ENCODE results near the gene PGR.

PGR gene

DNA sequence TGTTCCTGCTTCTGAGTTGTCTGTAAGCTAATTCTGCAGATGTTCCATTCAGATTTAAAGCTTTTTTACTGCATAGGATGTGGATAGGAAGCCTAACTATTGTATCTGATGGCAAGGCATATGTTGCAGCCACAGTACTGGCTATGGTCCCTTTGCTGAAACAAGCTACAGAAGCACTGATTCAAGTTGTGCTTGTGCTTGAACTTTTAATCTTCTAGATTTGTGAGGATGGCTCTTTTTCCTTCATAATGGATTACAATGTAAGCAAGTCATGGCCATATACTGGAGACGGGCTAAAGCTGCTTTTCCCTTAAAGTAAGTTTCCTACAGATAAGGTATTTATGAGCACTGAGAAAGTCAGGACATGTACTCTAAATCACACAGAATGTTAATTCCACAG, 138.7 kb downstream of the PGR start:
- no peak overlapping the region for H2AK5ac ChIP-seq (ENCODE audit: low read depth, low read length)
- no peaks in the 10 kb centered on the region for H3K9me3 ChIP-seq (replicated peaks in 1 of 2; ENCODE audit: control insufficient read depth in 2 of 2, insufficient read depth in 1 of 2, low read depth in 1 of 2, low read length in 2 of 2)
- WGBS, 2 donors (ENCODE audit: extremely low coverage in 2 of 2, insufficient read length in 2 of 2, insufficient replicate concordance in 1 of 2), result no CpG with 5 or more reads among the region's 1 CpG
- no peak overlapping the region for H4K8ac ChIP-seq (ENCODE audit: low read depth, low read length)
- no peak overlapping the region for H2BK5ac ChIP-seq (ENCODE audit: low read length)
- H2BK15ac ChIP-seq (ENCODE audit: low read length), result no peak overlapping the region
- no peak overlapping the region for H3K4me3 ChIP-seq (ENCODE audit: low read length in 2 of 2)
- H3K18ac ChIP-seq (ENCODE audit: low read length), result no peak overlapping the region
- H2BK120ac ChIP-seq (ENCODE audit: low read depth, low read length), result no peak overlapping the region
- H3K4me1 ChIP-seq (ENCODE audit: control insufficient read depth in 2 of 2, insufficient read depth in 1 of 2, low read depth in 1 of 2, low read length in 2 of 2), result no peaks in the 10 kb centered on the region
- H3K36me3 ChIP-seq (replicated peaks in 1 of 2; ENCODE audit: control insufficient read depth in 2 of 2, insufficient read depth in 2 of 2, low read length in 2 of 2), result no peaks in the 10 kb centered on the region
- no peaks in the 10 kb centered on the region for H3K79me1 ChIP-seq (ENCODE audit: low read depth, low read length)
- no peak overlapping the region for H2BK12ac ChIP-seq (ENCODE audit: low read length)
- no peak overlapping the region for H3K23ac ChIP-seq (ENCODE audit: low read depth, low read length, poor library complexity)
- H3K9ac ChIP-seq (ENCODE audit: low read depth, low read length, poor library complexity), result no peak overlapping the region
- H3K27ac ChIP-seq (replicated peaks; ENCODE audit: low read length), result no peak overlapping the region
- DNase-seq (ENCODE audit: low spot score), result no peak
- H3K4me2 ChIP-seq (ENCODE audit: insufficient read depth, low read length, poor library complexity, severe bottlenecking), result no peak overlapping the region
- H3K4ac ChIP-seq (ENCODE audit: low read length), result no peak overlapping the region
- H3K27me3 ChIP-seq (ENCODE audit: control insufficient read depth in 3 of 3, insufficient read depth in 3 of 3, low read depth in 1 of 3, low read length in 3 of 3), result no peaks in the 10 kb centered on the region
- H3K14ac ChIP-seq (ENCODE audit: low read length), result no peak overlapping the region
- no peak overlapping the region for H2AFZ ChIP-seq (ENCODE audit: low read length)
- no peak overlapping the region for H4K91ac ChIP-seq (ENCODE audit: low read depth, low read length, poor library complexity)

DNA sequence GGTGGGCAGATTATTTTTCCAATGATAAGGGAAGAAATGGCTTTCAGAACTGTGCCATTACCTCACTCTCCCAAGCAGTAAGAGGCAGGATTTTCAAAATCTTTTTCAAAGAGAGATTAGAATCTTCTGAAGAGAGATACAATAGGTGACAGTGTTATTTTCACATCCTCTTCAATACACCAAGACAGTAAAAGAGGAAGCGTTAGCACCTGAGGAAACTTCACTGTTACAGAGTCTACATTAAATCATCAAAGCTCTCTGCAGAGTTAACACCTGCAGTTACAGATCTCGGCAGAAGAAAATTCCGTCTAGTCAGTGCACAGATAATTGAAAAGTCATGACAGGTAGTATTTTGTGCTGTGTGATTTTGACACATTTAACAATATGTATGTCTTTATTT, 144.9 kb downstream of the PGR start:
- Histone ChIP-seq H2BK15ac (ENCODE audit: low read length) (no peak overlapping the region), H3K23ac (ENCODE audit: low read depth, low read length, poor library complexity) (no peak overlapping the region), H4K8ac (ENCODE audit: low read depth, low read length) (no peak overlapping the region), H3K4ac (ENCODE audit: low read length) (no peak overlapping the region), H3K14ac (ENCODE audit: low read length) (no peak overlapping the region), H3K79me1 (ENCODE audit: low read depth, low read length) (no peaks in the 10 kb centered on the region), H3K9me3 (replicated peaks in 1 of 2; ENCODE audit: control insufficient read depth in 2 of 2, insufficient read depth in 1 of 2, low read depth in 1 of 2, low read length in 2 of 2) (no peaks in the 10 kb centered on the region), H2AK5ac (ENCODE audit: low read depth, low read length) (no peak overlapping the region), H2AFZ (ENCODE audit: low read length) (no peak overlapping the region), H3K18ac (ENCODE audit: low read length) (no peak overlapping the region), H3K4me1 (ENCODE audit: control insufficient read depth in 2 of 2, insufficient read depth in 1 of 2, low read depth in 1 of 2, low read length in 2 of 2) (no peaks in the 10 kb centered on the region), H3K27me3 (ENCODE audit: control insufficient read depth in 3 of 3, insufficient read depth in 3 of 3, low read depth in 1 of 3, low read length in 3 of 3) (no peaks in the 10 kb centered on the region), H3K27ac (replicated peaks; ENCODE audit: low read length) (no peak overlapping the region), H3K4me3 (ENCODE audit: low read length in 2 of 2) (no peak overlapping the region), H3K9ac (ENCODE audit: low read depth, low read length, poor library complexity) (no peak overlapping the region), H3K4me2 (ENCODE audit: insufficient read depth, low read length, poor library complexity, severe bottlenecking) (no peak overlapping the region), H2BK120ac (ENCODE audit: low read depth, low read length) (no peak overlapping the region), H4K91ac (ENCODE audit: low read depth, low read length, poor library complexity) (no peak overlapping the region), H2BK12ac (ENCODE audit: low read length) (no peak overlapping the region), H2BK5ac (ENCODE audit: low read length) (no peak overlapping the region), H3K36me3 (replicated peaks in 1 of 2; ENCODE audit: control insufficient read depth in 2 of 2, insufficient read depth in 2 of 2, low read length in 2 of 2) (no peaks in the 10 kb centered on the region)
- WGBS, 2 donors (ENCODE audit: extremely low coverage in 2 of 2, insufficient read length in 2 of 2, insufficient replicate concordance in 1 of 2), result no CpG with 5 or more reads among the region's 3 CpGs
- DNase-seq (ENCODE audit: low spot score), result no peak

DNA sequence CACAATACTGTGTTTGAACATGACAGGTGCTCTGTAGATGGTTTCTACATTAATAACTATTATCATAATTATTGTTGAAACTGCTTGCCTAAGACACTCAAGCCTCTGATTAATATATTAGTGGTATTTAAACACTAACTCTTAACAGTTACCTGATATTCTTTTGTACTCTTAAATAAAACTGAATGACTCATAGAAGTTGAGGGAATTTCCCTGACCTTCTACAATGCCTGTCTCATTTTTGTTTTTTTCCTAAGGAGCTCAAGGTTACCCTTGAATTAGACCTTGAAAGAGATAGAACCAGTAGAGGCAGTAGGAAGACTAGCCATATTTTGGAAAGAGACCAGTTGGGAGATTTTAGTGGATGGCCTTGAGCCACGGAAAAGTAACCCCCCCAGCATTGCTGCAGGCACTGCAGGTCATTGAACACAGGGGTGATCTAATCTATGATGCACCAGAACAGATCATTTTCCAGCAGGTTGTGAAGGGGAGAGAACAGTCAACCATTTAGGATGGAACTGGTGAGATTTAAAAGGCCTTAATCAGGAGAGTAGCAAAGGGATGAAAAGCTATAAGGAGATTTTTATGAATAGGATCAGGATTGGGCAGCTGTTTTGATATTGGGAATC, 148.3 kb downstream of the PGR start:
- H3K14ac ChIP-seq (ENCODE audit: low read length), result no peak overlapping the region
- H3K18ac ChIP-seq (ENCODE audit: low read length), result no peak overlapping the region
- WGBS, 2 donors (ENCODE audit: extremely low coverage in 2 of 2, insufficient read length in 2 of 2, insufficient replicate concordance in 1 of 2), result no CpG with 5 or more reads among the region's 1 CpG
- no peak overlapping the region for H3K23ac ChIP-seq (ENCODE audit: low read depth, low read length, poor library complexity)
- H2AFZ ChIP-seq (ENCODE audit: low read length), result no peak overlapping the region
- no peaks in the 10 kb centered on the region for H3K27me3 ChIP-seq (ENCODE audit: control insufficient read depth in 3 of 3, insufficient read depth in 3 of 3, low read depth in 1 of 3, low read length in 3 of 3)
- no peak overlapping the region for H2AK5ac ChIP-seq (ENCODE audit: low read depth, low read length)
- no peak for DNase-seq (ENCODE audit: low spot score)
- no peaks in the 10 kb centered on the region for H3K36me3 ChIP-seq (replicated peaks in 1 of 2; ENCODE audit: control insufficient read depth in 2 of 2, insufficient read depth in 2 of 2, low read length in 2 of 2)
- H2BK120ac ChIP-seq (ENCODE audit: low read depth, low read length), result no peak overlapping the region
- H3K4me2 ChIP-seq (ENCODE audit: insufficient read depth, low read length, poor library complexity, severe bottlenecking), result no peak overlapping the region
- no peak overlapping the region for H3K4ac ChIP-seq (ENCODE audit: low read length)
- no peak overlapping the region for H3K27ac ChIP-seq (replicated peaks; ENCODE audit: low read length)
- H4K91ac ChIP-seq (ENCODE audit: low read depth, low read length, poor library complexity), result no peak overlapping the region
- H2BK15ac ChIP-seq (ENCODE audit: low read length), result no peak overlapping the region
- H3K4me3 ChIP-seq (ENCODE audit: low read length in 2 of 2), result no peak overlapping the region
- H3K9me3 ChIP-seq (replicated peaks in 1 of 2; ENCODE audit: control insufficient read depth in 2 of 2, insufficient read depth in 1 of 2, low read depth in 1 of 2, low read length in 2 of 2), result no peaks in the 10 kb centered on the region
- H3K79me1 ChIP-seq (ENCODE audit: low read depth, low read length), result no peaks in the 10 kb centered on the region
- no peak overlapping the region for H3K9ac ChIP-seq (ENCODE audit: low read depth, low read length, poor library complexity)
- H3K4me1 ChIP-seq (ENCODE audit: control insufficient read depth in 2 of 2, insufficient read depth in 1 of 2, low read depth in 1 of 2, low read length in 2 of 2), result peaks cover 0 to 2% of the 10 kb centered on the region in 2 donors
- H2BK12ac ChIP-seq (ENCODE audit: low read length), result no peak overlapping the region
- no peak overlapping the region for H2BK5ac ChIP-seq (ENCODE audit: low read length)
- H4K8ac ChIP-seq (ENCODE audit: low read depth, low read length), result no peak overlapping the region

DNA sequence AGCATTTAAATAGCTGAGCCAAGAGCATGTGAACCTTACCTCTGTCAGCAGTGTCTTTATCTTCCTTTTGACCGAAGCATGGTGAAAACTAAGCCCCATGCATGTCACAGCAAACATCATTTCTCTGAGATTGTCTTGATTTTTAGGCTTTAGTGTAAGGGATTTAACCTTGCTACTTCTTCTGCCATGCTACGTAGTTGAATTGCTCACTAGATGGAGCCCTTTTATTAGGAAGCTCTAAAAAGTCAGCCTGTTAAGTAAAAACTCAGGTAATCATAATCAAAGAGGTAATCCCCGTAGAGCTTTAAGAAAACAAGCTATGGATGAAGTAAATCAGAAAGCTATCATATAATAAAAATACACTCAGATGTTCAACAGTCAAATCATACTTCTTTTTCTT, 149.5 kb downstream of the PGR start:
- Histone ChIP-seq H3K4me3 (ENCODE audit: low read length in 2 of 2) (no peak overlapping the region), H3K18ac (ENCODE audit: low read length) (no peak overlapping the region), H3K23ac (ENCODE audit: low read depth, low read length, poor library complexity) (no peak overlapping the region), H3K14ac (ENCODE audit: low read length) (no peak overlapping the region), H3K4me1 (ENCODE audit: control insufficient read depth in 2 of 2, insufficient read depth in 1 of 2, low read depth in 1 of 2, low read length in 2 of 2) (peaks cover 0 to 2% of the 10 kb centered on the region in 2 donors), H3K4me2 (ENCODE audit: insufficient read depth, low read length, poor library complexity, severe bottlenecking) (no peak overlapping the region), H3K9me3 (replicated peaks in 1 of 2; ENCODE audit: control insufficient read depth in 2 of 2, insufficient read depth in 1 of 2, low read depth in 1 of 2, low read length in 2 of 2) (no peaks in the 10 kb centered on the region), H2BK5ac (ENCODE audit: low read length) (no peak overlapping the region), H2BK15ac (ENCODE audit: low read length) (no peak overlapping the region), H3K27me3 (ENCODE audit: control insufficient read depth in 3 of 3, insufficient read depth in 3 of 3, low read depth in 1 of 3, low read length in 3 of 3) (no peaks in the 10 kb centered on the region), H3K36me3 (replicated peaks in 1 of 2; ENCODE audit: control insufficient read depth in 2 of 2, insufficient read depth in 2 of 2, low read length in 2 of 2) (no peaks in the 10 kb centered on the region), H3K9ac (ENCODE audit: low read depth, low read length, poor library complexity) (no peak overlapping the region), H3K4ac (ENCODE audit: low read length) (no peak overlapping the region), H3K27ac (replicated peaks; ENCODE audit: low read length) (no peak overlapping the region), H3K79me1 (ENCODE audit: low read depth, low read length) (no peaks in the 10 kb centered on the region), H2AK5ac (ENCODE audit: low read depth, low read length) (no peak overlapping the region), H4K8ac (ENCODE audit: low read depth, low read length) (no peak overlapping the region), H2BK120ac (ENCODE audit: low read depth, low read length) (no peak overlapping the region), H2BK12ac (ENCODE audit: low read length) (no peak overlapping the region), H4K91ac (ENCODE audit: low read depth, low read length, poor library complexity) (no peak overlapping the region), H2AFZ (ENCODE audit: low read length) (no peak overlapping the region)
- whole genome bisulfite sequencing, 2 donors (ENCODE audit: extremely low coverage in 2 of 2, insufficient read length in 2 of 2, insufficient replicate concordance in 1 of 2), result no CpG with 5 or more reads among the region's 3 CpGs
- DNase-seq (ENCODE audit: low spot score), result no peak
